Middle frontal gyrus (tissue), 1 donor: ENCODE data around the gene PIAS4.
"Not testable (repeated sequence)": the region's sequence is repeated elsewhere in the genome, so short reads cannot be mapped to it uniquely, and the experiment has no call there.

ENCODE experiments used
- DNase-seq: peaks from one replicate; pipeline ENCODE4 v3.0.0-alpha.2; 2015; ENCODE audit warnings: low spot score; ENCODE audit errors: extremely low spot score

The PIAS4 gene

GRCh38 chr19:3990815-3991117 lies 16.8 kb upstream of the PIAS4 start:
- no peak for DNase-seq

- no peak for DNase-seq
Observed at GRCh38 chr19:3995607-3996006, 11.9 kb upstream of the PIAS4 start.

- DNase-seq: not testable (repeated sequence)
Observed at GRCh38 chr19:3998667-3999412, 8.7 kb upstream of the PIAS4 start.

- DNase-seq: not testable (repeated sequence)
Observed at GRCh38 chr19:4000798-4001197, 6.7 kb upstream of the PIAS4 start.

DNA sequence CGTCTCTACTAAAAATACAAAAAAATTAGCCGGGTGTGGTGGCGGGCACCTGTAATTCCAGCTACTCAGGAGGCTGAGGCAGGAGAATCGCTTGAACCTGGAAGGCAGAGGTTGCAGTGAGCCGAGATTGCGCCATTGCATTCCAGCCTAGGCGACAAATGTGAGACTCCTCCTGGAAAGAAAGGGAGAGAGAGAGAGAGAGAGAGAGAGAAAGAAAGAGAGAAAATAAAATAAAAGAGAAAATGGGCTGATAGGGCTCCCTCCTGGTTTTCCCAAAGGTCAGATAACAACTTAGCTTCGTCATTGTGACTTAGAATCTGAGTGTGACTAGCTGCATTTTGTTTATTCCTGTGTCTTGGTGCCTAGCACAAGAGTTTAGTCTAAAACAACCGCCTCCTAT lies 2.1 kb upstream of the PIAS4 start:
- DNase-seq: not testable (repeated sequence)

- DNase-seq: no peak
Observed at GRCh38 chr19:4007836-4008539, 452 bp downstream of the PIAS4 start.

DNA sequence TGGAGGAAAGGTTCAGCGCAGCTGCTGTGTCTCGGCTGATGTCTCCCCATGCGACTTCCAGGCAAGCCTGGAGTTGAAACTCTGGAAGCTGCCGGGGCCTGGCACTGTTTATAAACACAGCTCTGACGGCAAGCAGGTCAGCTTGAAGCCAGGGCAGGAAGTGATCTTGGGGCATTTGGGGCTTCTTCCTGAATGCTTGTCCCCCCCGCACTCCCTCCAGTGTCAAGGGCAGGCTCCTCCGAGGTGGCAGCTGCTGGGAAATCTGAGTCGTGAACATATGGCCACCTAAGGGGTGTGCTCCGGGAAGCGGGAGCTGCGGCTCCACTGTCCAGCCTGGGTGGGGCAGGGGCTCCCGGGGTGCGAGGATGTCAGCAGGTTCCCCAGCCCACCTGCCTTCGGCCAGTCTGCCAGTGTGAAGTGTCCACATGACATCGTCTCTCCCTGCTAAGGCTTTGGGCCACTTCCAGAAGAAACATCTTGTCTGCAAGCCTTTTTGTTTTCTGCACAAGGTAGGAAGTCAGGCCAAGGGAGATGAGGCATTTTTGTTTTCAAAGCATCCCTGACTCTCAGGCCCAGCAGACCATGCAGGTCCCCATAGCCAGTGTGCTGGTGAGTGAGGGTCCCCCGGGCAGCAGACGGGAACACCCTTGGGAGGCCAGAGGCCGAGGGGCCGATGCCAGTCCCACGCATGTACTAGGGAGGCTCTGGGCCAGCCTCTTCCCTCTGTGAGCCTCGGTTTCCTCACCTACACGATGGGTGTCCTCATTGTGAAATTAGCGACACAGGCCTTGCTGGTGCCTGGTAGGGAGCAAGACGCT lies 2.7 kb downstream of the PIAS4 start:
- DNase-seq: no peak

GRCh38 chr19:4010808-4011110 lies 3.2 kb downstream of the PIAS4 start:
- DNase-seq: no peak

- not testable (repeated sequence) for DNase-seq
Observed at GRCh38 chr19:4011430-4011829, 3.9 kb downstream of the PIAS4 start.

GRCh38 chr19:4012092-4012974 lies 4.8 kb downstream of the PIAS4 start:
- DNase-seq: no peak

DNA sequence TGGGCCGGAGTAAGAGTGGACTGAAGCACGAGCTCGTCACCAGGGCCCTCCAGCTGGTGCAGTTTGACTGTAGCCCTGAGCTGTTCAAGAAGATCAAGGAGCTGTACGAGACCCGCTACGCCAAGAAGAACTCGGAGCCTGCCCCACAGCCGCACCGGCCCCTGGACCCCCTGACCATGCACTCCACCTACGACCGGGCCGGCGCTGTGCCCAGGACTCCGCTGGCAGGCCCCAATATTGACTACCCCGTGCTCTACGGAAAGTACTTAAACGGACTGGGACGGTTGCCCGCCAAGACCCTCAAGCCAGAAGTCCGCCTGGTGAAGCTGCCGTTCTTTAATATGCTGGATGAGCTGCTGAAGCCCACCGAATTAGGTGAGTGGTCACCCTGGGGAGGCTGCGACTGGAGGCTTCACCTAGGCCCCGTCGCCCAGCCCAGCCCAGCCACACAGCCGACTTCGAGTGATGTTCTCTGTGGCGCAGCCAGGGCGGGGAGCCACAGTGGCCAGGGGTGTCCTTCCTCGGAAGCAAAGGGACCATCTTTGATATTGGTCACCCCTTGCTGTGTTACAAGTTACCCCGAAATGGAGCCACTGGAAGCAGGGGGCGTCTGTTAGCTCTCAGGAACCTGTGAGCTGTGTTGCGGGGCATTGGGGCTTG lies 5.6 kb downstream of the PIAS4 start:
- DNase-seq: no peak

GRCh38 chr19:4013886-4014540 lies 6.5 kb downstream of the PIAS4 start:
- no peak for DNase-seq

DNA sequence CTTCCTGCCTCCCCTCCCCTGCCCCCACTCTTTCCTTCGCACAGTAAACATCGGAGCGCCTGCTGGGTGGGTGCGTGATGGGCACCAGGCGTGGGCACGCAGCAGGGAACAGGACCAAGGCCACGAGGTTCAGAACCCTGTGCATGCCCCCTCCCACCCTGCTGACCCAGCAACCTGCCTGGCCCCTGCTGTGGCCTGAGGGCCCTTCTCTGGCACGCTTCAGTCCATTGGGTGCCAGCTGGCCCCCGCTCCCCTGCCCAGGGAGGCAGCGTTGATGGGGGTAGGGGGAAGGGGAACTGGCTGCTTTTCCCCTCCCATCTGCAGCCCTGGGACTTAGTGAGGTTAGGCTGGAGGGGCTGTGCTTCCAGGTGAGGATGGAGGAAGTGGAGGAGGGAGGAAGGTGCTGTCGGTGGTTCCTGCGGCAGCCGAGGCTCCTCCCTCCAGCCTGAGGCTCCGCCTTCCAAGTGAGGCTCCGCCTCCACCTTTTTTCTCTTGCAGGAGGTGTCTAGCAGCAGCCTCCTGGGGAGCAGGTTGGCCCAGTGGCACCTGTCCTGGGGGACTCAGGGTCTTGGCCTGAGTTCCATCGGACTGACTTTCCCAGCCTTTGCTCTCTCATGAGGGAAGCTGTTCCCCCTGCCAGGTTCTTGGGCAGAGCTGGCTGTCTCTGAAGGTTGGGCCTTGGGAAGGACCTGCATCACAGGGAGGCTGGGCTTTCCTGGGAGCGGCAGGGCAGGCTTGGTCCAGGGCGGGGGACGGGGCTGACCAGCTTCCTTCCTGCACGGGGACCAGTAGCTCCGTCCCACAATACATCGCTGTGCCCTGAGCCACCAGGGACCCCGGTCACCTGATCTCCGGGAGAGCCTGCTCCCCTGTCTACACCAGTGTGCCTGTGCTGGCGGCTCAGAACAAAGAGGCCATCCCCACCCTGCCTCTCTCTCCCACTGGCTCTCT lies 7.3 kb downstream of the PIAS4 start:
- DNase-seq: no peak

GRCh38 chr19:4015705-4016402 lies 8.3 kb downstream of the PIAS4 start:
- no peak for DNase-seq

DNA sequence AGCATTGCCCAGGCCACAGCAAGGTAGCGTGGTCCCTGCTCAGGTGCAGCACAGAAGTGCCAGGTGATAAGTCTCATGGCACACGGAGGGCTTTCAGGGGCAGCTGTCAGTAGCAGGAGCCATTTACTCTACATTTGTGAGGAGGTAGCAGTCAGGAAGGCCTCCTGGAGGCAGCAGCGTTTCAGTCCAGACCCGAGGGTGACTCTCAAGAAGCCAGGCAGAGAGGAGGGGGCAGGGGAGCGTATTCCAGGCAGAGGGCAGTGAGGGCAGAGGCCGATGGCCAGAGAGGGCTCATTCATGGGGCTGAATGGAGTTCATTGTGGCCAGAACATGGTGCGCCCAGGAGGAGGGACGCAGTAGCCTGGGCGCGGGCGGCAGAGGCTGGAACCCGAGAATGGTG lies 8.9 kb downstream of the PIAS4 start:
- DNase-seq: no peak

- DNase-seq: no peak
Observed at GRCh38 chr19:4016903-4017638, 9.5 kb downstream of the PIAS4 start.

DNA sequence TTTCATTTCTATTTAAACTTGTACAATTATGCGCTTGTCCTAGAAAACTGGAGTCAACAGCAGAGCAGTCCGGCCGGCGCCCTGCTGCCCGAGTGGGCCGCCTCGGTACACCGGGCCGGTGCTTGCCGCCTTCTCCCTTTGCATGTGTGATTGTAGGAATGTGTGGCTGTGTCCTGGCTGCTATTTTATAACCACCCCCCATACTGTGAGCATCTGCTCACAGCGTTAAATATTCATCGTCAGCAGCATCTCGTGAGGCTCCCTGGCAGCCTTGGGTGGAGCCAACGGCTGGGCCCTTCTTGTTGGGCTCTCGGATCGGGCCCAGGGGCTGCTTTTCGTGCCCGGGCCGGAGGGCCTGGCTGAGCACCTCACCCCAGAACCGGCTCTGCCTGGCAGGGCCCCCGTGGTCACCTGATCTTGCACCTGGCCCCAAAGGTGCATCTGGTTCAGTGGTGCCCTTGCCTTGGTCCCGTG lies 10.6 kb downstream of the PIAS4 start:
- no peak for DNase-seq
